Upper lobe of right lung (tissue), 1 donor: ENCODE results near the gene UQCC3. TPM values are rescaled to one million over a fixed set of nuclear protein-coding genes. Genes with fewer than 3 reads are reported as not detected.
A peak's percentile ranks its signal among the peaks of the same experiment; 100 is the strongest.

Experiments used
- ATAC-seq: fragments of 200-7000 bp; cut with Tn5 transposase; one replicate; pipeline ENCODE4 v1.9.1; 2020; ENCODE audit warnings: mild to moderate bottlenecking, moderate library complexity
- DNase-seq: peaks from one replicate; pipeline ENCODE4 v3.0.0-alpha.2; 2020
- H3K27ac ChIP-seq: fragments of 200-600 bp; one replicate; pipeline ENCODE4 v1.8.0; 2022
- H3K27me3 ChIP-seq: fragments of 200-600 bp; one replicate; pipeline ENCODE4 v1.8.0; 2022; ENCODE audit warnings: mild to moderate bottlenecking
- H3K36me3 ChIP-seq: fragments of 200-600 bp; one replicate; pipeline ENCODE4 v1.8.0; 2022
- H3K4me1 ChIP-seq: fragments of 200-600 bp; one replicate; pipeline ENCODE4 v1.8.0; 2022
- H3K4me3 ChIP-seq: fragments of 200-600 bp; one replicate; pipeline ENCODE4 v1.8.0; 2022; ENCODE audit warnings: mild to moderate bottlenecking
- H3K9me3 ChIP-seq: fragments of 200-600 bp; one replicate; pipeline ENCODE4 v1.8.0; 2022
- CTCF ChIP-seq: fragments of 200-600 bp; IDR thresholded peaks from one replicate; pipeline ENCODE4 v1.8.0; 2022; ENCODE audit warnings: antibody characterized with exemption
- intact Hi-C: fragments of 100-400 bp; cut with DNase I; formaldehyde crosslinking; loops from one replicate; pipeline ENCODE4 v1.11.0; 2022
- total RNA-seq: library from RNA; stranded (reverse); fragmentation: NEBNext Ultra II Directional; extraction: Animal tissue kit (Norgen Biotek cat#: 25700); gene quantifications from one replicate; pipeline ENCODE4 v1.2.1, GENCODE V29; 2021
- donor health status: DM: no; HTN: yes; CAD: no; lungs with severe emphysema.

Gene UQCC3
- total RNA-seq, 1 donor from 2014 or later = 5.7 TPM

DNA sequence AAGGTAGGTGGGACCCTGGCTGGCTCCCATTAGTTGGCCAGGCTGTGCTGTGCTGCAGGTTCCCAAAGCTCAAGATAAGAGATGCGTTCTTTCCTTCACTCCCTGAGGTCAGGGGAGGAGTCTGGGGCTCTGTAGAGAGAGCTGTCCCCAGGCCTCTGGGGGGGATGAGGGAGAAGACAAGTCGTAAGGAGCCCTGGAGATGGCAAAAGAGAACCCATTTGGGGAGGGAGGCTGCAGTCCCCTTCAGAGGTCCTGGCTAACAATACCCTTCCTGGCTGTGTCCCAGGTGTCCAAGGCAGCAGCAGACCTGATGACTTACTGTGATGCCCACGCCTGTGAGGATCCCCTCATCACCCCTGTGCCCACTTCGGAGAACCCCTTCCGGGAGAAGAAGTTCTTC lies 36.9 kb downstream of the UQCC3 start:
- DNase-seq (peak; percentile 43), ATAC-seq (no peak)
- Histone ChIP-seq H3K9me3 (no peaks in the 10 kb centered on the region), H3K27me3 (no peaks in the 10 kb centered on the region), H3K4me3 (peak overlapping the region; percentile 73), H3K27ac (peak overlapping the region; percentile 99), H3K36me3 (peaks cover 30% of the 10 kb centered on the region), H3K4me1 (peaks cover 39% of the 10 kb centered on the region)
- no peak for TF ChIP-seq CTCF
- intact Hi-C loops = no loop called here

DNA sequence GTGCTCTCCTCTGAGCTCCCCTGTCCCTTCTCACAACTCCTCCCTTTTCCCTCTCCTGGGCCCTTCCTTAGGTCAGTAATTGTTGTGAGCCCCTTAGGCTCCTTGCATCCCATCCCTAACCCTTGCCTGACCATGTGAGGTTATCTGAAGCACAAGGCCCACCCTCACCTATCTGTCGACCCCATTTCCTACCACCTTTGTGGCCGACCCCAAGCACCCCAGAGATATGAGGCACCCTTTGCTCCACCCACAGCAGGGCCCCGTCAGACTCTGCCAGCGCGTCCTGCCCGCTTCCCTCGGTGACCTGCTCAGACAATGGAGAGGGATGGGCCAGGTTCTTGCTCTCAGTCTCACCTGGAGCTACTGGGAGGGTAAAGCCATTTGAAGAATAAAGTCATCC lies 37.3 kb downstream of the UQCC3 start:
- peak overlapping the region; percentile 99 for H3K27ac ChIP-seq
- no peaks in the 10 kb centered on the region for H3K27me3 ChIP-seq
- intact Hi-C loops = no loop called here
- H3K4me1 ChIP-seq = peaks cover 39% of the 10 kb centered on the region
- H3K4me3 ChIP-seq = peak overlapping the region; percentile 73
- H3K9me3 ChIP-seq = no peaks in the 10 kb centered on the region
- DNase-seq = peak; percentile 74
- no peak for ATAC-seq
- no peak for TF ChIP-seq CTCF
- H3K36me3 ChIP-seq = peaks cover 34% of the 10 kb centered on the region

- Histone ChIP-seq H3K36me3 (peaks cover 40% of the 10 kb centered on the region), H3K4me1 (peaks cover 39% of the 10 kb centered on the region), H3K27me3 (no peaks in the 10 kb centered on the region), H3K9me3 (no peaks in the 10 kb centered on the region), H3K4me3 (peak overlapping the region; percentile 73), H3K27ac (peak overlapping the region; percentile 99)
- ATAC-seq = peak; percentile 90
- peak; percentile 97 for DNase-seq
- intact Hi-C loops = no loop called here
- no peak for TF ChIP-seq CTCF
Observed at GRCh38 chr11:62709247-62710000, 38.0 kb downstream of the UQCC3 start.

GRCh38 chr11:62710001-62710345 lies 38.5 kb downstream of the UQCC3 start:
- Histone ChIP-seq H3K36me3 (peaks cover 45% of the 10 kb centered on the region), H3K4me1 (peaks cover 39% of the 10 kb centered on the region), H3K4me3 (peak overlapping the region; percentile 73), H3K27ac (peak overlapping the region; percentile 99), H3K27me3 (no peaks in the 10 kb centered on the region), H3K9me3 (no peaks in the 10 kb centered on the region)
- peak; percentile 60 for DNase-seq
- TF ChIP-seq CTCF = no peak
- ATAC-seq = no peak
- intact Hi-C loops = no loop called here

GRCh38 chr11:62712276-62712812 lies 40.9 kb downstream of the UQCC3 start:
- ATAC-seq = no peak
- TF ChIP-seq CTCF = no peak

More at GRCh38 chr11:62712276-62712812, 40.9 kb downstream of the UQCC3 start:
- Histone ChIP-seq H3K4me1 (peaks cover 21% of the 10 kb centered on the region), H3K4me3 (no peak overlapping the region), H3K27ac (no peak overlapping the region), H3K27me3 (no peaks in the 10 kb centered on the region), H3K36me3 (peaks cover 68% of the 10 kb centered on the region), H3K9me3 (no peaks in the 10 kb centered on the region)
- intact Hi-C loops = no loop called here
- no peak for DNase-seq
